ENCODE data around the gene RPS25.
"Not testable (repeated sequence)": the region's sequence is repeated elsewhere in the genome, so short reads cannot be mapped to it uniquely, and the experiment has no call there.

Gene RPS25

DNA sequence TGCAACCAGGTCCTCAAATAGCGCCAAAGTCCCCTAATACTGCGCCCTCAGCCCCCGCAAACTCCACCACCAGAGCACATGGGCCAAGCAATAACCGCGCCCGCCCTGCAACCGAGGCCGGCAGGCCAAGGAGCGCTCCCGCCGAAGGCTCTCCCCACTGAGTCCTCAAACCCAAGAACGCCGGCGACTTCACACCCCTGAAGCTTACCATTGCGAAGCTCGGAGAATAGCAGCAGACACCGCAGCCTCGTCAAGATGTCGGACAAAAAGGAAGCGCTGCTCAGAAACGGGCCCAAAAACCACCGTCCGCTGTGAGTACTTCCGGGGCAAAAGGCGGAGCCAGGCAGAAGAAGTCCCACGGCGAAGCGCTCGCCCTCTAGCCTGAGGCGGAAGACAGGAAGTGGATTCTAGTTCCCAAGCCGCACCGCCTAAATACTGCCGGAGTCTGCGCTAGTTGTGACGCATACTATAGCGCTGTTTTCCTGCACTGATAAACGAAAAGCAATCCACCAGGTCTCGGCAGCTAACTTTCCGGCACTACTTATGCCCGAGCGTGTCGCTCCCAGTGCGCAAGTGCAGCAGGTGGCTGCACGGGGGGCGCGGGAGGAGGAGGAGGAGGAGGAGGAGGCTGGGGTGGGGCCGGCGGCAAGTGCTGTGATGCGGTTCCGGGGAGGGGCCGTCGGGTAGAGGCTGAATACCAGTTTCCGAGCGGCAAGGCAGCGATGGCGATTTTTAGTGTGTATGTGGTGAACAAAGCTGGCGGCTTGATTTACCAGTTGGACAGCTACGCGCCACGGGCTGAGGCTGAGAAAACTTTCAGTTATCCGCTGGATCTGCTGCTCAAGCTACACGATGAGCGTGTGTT lies at the start of gene RPS25, which contains the start of gene TRAPPC4:
Gene RPS25 (minus strand): TSS at position 270 of the 865 bp plus-strand sequence. CDS start 59 bp downstream, at position 211.
Gene TRAPPC4 (plus strand): TSS at position 693 of the 865 bp plus-strand sequence. CDS start 30 bp downstream, at position 723.
- peak; percentile 93 for DNase-seq (ENCODE audit: low spot score)

DNA sequence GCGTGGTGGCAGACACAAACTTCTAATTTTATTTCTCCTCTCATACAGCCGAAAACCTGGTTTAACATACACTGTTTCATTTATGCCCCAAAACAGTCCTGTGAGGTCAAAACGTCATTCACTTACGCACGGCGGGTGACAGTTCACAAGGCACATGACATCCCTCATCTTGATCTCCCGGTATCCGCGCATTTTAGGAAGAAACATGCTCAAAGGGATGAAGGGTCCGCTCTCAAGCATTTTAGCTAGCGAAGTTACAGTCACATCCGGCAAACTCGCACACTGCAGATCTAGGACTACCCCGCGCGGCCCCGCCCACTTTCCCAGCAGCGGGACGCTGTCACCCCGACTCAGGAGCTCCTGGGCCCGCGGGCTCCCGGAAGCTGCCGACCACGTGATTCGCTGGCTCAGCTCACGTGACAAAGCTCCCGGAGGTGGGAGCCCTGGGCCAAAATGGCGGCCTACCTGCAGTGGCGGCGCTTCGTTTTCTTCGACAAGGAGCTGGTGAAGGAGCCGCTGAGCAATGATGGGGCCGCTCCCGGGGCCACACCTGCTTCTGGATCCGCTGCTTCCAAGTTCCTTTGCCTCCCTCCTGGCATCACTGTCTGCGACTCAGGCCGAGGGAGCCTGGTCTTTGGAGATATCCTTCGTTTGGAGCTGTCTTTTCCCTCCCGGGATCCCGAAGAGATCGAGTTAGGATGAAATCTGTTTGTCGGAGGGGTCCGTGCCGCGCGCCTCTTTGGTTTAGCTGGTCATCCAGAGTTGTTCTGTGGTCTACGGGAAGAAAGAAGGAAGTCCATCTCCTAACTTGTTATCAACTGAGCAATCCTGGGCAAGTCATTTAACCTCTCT lies 49.5 kb upstream of the RPS25 start, which contains the start of gene VPS11:
Gene VPS11 (plus strand): TSS at position 448 of the 852 bp plus-strand sequence. CDS start 6 bp downstream, at position 454.
- peak; percentile 98 for DNase-seq (ENCODE audit: low spot score)

DNA sequence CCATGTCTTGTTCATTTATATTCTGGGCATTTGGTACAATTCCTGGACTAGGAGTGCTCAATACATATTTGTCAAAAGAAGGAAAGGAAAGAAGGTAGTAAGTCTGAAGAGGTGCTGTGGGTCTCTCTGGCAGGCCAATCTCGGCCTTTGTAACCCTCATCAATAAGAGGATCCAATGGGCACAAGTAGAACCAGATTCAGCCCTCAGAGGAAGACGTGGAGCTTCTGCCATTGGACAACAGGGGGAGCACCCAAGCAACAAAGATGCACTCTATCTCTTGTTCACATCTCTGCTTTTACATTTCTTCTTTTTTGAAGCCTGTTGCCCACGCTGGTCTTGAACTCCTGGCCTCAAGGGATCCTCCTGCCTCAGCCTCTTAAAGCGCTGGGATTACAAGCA lies 47.2 kb upstream of the RPS25 start:
- peak; percentile 53 for DNase-seq (ENCODE audit: low spot score)

DNA sequence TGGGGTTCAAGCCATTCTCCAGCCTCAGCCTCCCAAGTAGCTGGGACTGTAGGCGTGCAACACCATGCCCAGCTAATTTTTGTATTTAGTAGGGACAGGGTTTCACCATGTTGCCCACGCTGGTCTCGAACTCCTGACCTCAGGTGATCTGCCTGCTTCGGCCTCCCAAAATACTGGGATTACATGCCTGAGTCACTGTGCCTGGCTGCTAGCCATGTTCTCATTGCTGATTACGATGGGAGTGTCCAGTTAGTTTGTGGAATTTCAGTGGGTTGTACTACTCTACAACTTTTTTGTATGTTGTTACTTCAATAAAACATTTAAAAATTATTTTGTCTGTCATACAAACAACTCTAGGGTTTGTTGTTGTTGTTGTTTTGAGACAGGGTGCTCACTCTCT lies 44.6 kb upstream of the RPS25 start:
- DNase-seq (ENCODE audit: low spot score) = no peak

DNA sequence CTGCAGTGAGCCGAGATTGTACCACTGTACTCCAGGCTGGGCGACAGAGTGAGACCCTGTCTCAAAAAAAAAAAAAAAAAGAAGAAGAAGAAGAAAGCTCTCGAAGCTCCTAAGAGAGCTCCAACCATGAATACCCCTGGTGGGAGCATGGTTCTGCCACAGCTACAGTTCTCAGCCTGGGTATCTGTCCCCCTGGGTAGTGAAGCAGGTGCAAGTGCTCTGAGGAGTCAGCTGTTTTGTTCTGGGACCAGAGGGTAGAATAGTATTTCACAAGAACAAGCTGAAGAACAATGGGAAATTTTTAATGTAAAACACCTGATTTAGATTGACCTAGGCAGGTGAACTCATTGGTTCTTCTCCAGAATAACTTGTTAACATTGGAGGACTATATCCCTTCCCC lies 43.1 kb upstream of the RPS25 start:
- DNase-seq (ENCODE audit: low spot score) = no peak

DNA sequence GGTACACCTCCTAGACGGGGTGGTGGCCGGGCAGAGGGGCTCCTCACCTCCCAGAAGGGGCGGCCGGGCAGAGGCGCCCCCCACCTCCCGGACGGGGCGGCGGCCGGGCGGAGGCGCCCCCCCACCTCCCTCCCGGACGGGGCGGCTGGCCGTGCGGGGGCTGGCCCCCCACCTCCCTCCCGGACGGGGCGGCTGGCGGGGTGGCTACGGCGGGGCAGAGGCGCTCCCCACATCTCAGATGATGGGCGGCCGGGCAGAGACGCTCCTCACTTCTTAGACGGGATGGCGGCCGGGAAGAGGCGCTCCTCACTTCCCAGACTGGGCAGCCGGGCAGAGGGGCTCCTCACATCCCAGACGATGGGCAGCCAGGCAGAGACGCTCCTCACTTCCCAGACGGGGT lies 41.0 kb upstream of the RPS25 start:
- DNase-seq (ENCODE audit: low spot score) = not testable (repeated sequence)

DNA sequence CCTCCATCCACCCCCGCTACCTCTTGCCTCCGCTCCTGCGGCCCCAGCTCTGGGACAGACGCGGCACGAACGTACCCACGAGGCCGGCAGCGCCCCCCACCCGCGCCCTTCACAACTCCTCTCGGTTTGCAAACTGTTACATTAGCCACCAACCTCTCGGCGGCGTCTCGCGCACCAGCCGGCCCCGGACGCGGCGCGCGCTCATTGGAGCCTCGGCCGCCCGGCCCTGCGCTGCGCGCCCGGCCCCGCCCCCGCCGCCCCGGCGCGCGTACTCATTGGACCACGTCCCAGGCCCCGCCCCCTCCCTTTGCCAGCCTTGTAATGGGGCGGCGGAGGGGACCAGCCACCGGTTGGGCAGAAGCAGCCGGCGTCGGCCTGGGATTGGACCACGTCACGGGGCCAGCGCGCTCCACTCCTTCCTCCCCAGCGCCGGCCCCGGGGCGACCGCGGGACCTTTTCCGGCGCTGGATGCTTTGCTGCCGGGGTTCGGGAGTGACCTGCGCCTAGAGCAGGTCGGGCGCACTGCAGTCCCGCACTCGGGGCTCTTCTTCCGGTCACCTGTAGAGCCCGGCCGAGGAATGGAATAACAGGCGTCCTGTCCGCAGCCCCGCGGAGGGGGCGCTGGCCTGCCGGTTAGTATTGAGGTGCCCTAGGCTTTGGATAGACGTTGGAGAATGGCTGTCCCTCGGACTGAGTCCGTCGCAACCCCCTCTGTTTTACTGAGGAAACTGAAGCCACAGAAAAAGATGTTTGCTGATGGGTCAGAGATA lies 39.0 kb upstream of the RPS25 start, which contains the start of gene HYOU1:
Gene HYOU1 (minus strand): TSS at position 206 of the 770 bp plus-strand sequence. CDS start 1,045 bp downstream, outside the sequence.
- DNase-seq (ENCODE audit: low spot score) = peak; percentile 98

DNA sequence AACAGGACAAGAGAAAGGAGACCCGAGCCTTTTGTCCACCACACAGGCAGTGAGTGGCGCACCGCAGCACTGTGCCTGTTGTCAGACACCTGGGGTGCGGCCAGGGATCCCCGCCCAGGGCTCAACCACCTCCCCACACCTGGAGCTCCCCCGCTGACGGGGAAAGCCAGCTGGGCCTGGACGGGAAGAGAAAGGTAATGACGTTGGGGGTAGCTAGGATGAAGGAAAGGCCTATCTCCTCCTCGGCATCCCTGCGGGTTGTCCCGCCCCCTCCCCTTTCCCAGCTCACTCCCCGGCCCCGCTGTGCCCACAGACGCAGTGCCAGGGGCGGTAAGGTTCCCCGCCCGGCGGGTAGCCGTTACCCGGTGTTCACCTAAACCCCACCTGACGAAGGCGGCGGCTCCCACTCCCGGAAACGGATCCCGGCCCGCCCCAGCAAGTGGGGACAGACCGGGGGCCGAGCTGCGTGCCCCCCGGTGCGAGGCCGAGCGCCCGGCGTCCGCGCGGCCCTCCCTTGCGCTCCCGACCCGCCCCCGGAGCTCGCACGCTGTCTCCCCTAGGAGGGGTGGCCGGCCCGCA lies 38.4 kb upstream of the RPS25 start:
- peak; percentile 61 for DNase-seq (ENCODE audit: low spot score)

DNA sequence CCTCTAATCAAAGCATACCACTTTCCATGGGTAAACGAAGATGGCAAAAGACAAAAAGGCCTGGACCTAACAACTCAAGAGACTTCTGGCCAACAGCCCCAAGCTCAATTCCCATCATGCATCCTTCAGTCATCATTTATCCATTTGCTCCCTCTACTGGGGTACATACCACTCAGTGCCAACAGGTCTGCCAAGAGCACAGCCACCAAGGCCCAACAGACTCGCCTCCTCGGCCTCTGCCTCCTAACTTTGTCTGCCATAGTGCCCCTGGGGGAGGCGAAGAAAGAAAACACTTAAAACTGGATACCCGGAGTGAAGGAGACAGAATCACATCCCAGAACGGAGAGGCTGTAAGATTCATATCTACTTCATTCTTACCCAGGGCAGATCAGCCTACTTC lies 37.8 kb upstream of the RPS25 start:
- DNase-seq (ENCODE audit: low spot score) = no peak

DNA sequence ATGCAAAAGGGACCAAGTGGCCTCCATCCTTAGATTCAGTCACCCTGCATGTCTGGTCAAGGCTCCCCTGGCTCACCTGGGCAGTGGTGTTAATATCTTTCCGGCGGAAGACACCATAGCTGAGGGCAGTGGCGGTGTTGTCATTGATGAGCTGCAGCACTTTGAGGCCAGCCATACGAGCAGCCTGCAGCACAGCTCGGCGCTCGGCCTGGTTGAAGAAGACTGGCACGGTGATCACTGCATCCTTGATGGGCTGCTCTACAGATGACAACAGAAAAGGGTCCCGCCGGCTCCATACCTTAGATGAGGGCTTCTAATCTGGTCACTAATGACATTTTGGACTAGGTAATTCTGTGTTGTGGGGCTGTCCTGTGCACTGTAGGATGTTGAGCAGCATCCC lies 36.3 kb upstream of the RPS25 start:
- no peak for DNase-seq (ENCODE audit: low spot score)

DNA sequence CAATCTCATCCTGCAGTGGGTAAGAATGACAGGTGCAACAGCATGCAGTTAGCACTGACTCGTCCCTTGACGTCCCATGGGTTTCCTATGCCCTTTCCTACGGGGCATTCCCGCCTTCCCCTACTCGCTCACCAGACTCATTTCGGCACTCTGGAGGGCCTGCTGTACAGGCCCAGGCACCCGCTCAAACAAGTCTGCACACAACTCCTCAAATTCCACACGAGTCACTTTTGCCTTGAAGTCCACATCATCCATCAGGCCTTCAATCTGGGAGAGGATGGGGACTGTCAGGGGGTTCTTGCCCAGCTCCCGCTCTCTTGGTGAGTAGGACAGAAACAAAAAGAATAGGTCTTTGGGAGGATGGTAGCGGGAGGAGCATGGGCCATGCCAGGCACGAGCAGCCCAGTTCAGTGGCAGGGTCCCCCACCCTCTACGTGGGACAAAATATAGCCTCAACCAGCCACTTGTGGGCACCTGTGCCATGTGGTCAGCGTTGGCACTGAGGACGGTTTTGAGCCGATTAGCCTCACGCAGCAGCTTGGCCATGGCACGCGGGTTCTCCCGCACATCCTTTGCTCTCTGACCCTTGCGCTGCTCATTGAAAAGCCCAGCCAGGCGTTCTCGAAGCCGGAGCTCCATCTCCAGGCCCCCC lies 34.1 kb upstream of the RPS25 start:
- no peak for DNase-seq (ENCODE audit: low spot score)

DNA sequence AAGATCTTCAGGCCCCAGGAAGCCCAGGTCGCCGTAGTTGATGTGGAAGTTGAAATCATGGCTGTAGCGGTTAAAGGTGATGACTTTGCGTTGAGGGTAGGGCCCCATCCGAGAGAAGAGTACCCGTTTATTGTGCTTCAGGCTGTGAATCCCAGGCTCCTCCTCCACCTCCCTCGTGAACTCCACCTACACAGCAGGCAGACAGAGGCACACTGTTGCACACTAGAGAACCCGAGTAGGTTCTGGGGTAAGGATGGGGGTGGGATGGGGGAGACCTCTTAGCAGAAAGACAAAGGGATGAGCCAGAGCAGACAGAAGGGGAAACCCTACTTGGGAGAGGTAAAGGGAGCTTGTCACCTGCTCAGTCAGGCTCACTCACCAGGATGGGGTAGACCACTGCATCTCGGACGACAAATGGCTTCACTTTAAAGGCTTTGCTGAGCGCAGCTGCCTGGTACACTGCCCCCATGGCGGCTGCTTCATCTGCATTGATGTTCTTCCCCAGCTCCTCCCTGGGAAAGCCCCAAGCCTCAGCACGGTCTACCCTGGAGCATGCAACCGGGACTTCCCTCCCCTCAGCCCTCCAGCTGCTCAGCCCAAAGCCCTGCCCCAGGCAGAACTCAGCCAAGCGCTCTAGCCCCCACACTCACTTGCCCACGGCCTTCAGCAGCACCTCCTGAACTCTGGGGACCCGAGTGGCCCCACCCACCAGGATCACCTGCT lies 33.5 kb upstream of the RPS25 start:
- no peak for DNase-seq (ENCODE audit: low spot score)

DNA sequence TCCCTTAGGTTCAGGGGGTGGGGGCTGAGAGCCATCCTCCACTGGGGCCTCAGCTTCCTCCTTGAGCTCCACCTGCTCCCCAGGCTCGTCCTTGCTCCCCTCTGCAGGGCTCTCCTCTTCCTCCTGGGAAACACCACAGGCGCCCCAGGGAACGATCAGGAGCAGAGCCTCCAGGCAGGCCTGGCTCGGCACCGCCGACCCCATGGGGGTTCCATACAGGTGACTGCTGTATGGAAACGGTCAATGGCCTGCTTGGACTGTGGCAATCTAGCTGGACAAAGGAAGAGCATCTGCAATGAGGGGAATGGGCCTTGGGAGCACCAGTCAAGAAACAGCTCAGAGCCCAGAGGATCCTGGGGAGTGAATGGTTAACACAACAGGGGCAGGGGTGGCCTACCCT lies 30.9 kb upstream of the RPS25 start:
- no peak for DNase-seq (ENCODE audit: low spot score)

DNA sequence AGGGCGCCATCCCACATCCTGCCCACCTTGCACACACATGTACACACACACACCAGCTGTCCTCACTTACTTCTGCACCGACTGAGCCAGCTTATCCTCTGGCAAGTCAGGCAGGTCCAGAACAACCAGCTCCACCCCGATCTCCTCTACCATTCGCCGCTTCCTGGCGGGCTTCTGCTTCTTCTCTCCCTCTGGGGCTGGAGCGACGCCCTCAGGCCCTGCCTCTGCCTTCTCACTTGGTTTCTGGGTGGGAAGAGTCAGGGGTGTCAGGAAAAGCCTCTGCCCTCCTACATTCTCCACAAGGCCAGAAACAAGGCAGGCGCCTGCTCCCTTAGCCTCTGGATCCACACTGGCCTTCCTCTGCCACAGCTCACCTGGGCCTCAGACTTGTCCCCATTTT lies 30.5 kb upstream of the RPS25 start:
- no peak for DNase-seq (ENCODE audit: low spot score)

DNA sequence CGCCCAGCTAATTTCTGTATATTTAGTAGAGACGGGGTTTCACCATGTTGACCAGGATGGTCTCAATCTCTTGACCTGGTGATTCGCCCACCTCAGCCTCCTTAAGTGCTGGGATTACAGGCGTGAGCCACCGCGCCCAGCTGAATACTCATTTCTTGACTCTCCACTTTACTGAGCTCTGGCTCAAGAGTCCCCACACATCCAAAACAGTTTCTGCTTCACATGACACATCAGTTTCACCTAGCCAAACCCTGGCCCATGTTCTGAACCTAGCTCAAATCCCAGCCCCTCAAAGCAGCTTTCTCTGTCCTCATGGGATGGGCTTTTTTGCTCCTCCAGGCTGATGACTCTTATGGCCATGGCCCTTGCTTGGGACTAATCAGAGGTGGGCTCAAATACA lies 29.1 kb upstream of the RPS25 start:
- DNase-seq (ENCODE audit: low spot score) = no peak

DNA sequence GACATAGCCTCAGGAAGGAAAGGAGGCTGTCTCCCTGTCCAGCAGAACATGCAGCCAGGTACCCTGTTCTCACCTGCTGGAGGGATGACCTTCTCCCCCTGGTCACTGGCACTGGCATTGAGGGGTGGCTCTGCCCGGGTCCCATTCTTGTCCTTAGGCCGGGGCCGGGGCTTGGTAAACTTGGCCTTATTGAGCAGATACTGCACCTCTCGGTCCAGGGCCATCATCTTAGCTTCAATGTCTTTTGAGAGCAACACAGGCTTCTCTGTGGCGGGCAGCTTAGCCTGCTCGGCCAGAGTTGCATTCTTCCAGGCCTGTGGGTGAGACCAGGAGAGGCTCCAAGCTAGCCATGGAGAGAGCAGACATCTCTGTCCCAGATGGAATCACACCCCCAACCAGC lies 28.3 kb upstream of the RPS25 start:
- no peak for DNase-seq (ENCODE audit: low spot score)

DNA sequence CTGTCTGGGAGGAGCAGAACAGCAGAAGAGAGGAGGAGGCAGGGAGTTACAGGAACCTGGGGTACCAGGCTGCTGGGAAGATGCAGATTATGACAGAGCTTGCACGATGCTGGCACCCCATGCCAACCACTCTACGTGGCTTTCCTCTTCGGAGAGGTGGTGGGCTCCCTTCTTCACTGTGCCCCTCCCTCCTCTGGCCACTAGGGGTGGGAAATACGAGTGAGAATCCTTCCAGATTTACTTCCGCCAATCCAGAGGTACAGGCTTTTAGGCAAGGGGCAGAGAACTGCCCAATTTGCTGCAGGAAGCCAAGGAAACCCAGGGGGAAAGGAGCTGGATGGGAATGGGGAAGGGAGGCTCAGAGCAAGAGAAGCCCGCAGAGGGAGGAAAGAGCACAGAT lies 26.6 kb upstream of the RPS25 start:
- DNase-seq (ENCODE audit: low spot score) = no peak

DNA sequence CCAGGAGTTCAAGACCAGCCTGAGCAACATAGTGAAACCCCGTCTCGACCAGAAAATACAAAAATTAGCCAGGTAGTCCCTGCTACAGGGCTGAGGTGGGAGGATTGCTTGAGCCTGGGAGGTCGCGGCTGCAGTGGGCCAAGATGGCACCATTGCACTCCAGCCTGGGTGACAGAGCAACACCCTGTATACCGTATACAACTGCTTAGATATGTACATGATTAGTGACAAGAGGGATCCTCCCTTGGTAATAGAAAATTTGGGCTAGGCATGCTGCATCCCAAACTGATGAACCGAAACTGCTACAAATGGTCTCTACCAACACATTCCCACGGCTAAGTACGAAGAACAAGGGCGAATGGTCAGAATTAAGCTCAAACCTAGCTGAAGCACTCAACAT lies 24.8 kb upstream of the RPS25 start:
- no peak for DNase-seq (ENCODE audit: low spot score)

DNA sequence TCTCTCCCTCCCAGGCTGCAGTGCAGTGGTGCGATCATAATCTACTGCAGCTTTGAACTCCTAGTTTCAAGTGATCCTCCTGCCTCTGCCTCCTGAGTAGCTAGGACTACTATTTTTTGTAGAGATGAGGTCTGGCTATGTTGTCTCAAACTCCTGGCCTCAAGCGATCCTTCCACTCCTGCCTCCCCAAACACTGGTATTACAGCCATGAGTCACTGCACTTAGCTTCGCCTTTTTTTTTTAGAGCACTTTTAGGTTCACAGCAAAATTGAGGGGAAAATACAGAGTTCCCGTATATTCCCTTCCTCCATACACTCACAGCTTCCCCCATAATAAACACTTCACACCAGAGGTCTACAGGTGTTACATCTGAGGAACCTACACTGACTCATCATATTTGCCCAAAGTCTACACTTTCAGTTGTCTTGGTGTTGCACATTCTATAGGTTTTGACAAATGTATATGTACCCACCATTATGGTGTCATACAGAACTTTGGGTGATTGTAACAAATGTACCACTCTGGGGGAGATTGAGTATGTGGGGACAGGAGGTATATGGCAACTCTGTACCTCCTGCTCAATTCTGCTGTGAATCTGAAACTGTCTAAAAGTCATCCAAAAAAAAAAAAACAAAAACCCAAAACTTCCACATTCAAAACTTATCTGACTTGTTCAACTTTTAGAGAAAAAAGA lies 23.8 kb upstream of the RPS25 start:
- no peak for DNase-seq (ENCODE audit: low spot score)

DNA sequence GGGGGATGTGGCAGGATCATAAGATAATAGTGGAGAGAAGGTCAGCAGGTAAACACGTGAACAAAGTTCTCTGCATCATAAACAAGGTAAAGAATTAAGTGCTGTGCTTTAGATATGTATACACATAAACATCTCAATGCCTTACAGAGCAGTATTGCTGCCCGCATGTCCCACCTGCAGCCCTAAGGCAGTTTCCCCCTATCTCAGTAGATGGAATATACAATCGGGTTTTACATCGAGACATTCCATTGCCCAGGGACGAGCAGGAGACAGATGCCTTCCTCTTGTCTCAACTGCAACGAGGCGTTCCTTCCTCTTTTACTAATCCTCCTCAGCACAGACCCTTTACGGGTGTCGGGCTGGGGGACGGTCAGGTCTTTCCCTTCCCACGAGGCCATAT lies 21.3 kb upstream of the RPS25 start:
- not testable (repeated sequence) for DNase-seq (ENCODE audit: low spot score)

Measured in germinal center (tissue), 1 donor.